ENCODE results near the gene TTC7B. TPM values are rescaled to one million over a fixed set of nuclear protein-coding genes. Genes with fewer than 3 reads are reported as not detected.
A peak's percentile ranks its signal among the peaks of the same experiment; 100 is the strongest.
"Not testable (repeated sequence)": the region's sequence is repeated elsewhere in the genome, so short reads cannot be mapped to it uniquely, and the experiment has no call there.

Gene TTC7B
- total RNA-seq, 2 experiments from 2014 or later: 1.2 to 1.3 TPM

- no peak for ATAC-seq (ENCODE audit: poor library complexity)
- intact Hi-C loops (cut with DNase I, micrococcal nuclease): no loop called here
Measured at GRCh38 chr14:90846511-90846910, 30.3 kb upstream of the TTC7B start.

GRCh38 chr14:90844321-90844720, 28.1 kb upstream of the TTC7B start:
- H3K9me3 ChIP-seq (ENCODE audit: control insufficient read depth in 1 of 2, insufficient read depth in 1 of 2, low read length in 2 of 2): no peaks in the 10 kb centered on the region
- H3K36me3 ChIP-seq (ENCODE audit: insufficient read depth, low read length): no peaks in the 10 kb centered on the region
- no peak for TF ChIP-seq CTCF (IDR thresholded peaks at IDR 0.05)
- DNase-seq (no peak), ATAC-seq (ENCODE audit: poor library complexity) (no peak)
- intact Hi-C loops (cut with DNase I, micrococcal nuclease): no loop called here
- Mint-ChIP-seq H3K36me3 (ENCODE audit: low read depth) (peaks cover 7% of the 10 kb centered on the region), H3K27me3 (no peaks in the 10 kb centered on the region), H3K9me3 (no peaks in the 10 kb centered on the region), H3K4me3 (no peak overlapping the region), H3K27ac (no peak overlapping the region), H3K4me1 (ENCODE audit: low read depth) (peaks cover 6% of the 10 kb centered on the region)
- no peaks in the 10 kb centered on the region for H3K4me1 ChIP-seq (ENCODE audit: insufficient read depth, low read length)
- POLR2A ChIA-PET: no interaction called here
- H3K27ac ChIP-seq (ENCODE audit: low read depth in 1 of 2, low read length in 2 of 2): no peak overlapping the region
- CTCF ChIA-PET: no interaction called here
- no peaks in the 10 kb centered on the region for H3K27me3 ChIP-seq (ENCODE audit: control insufficient read depth in 1 of 2, insufficient read depth in 2 of 2, low read length in 2 of 2)
- H3K4me3 ChIP-seq (ENCODE audit: low read length): no peak overlapping the region

More at GRCh38 chr14:90846511-90846910, 30.3 kb upstream of the TTC7B start:
- Mint-ChIP-seq H3K4me1 (ENCODE audit: low read depth) (peaks cover 6% of the 10 kb centered on the region), H3K36me3 (ENCODE audit: low read depth) (peaks cover 7% of the 10 kb centered on the region), H3K27me3 (no peaks in the 10 kb centered on the region), H3K9me3 (no peaks in the 10 kb centered on the region), H3K27ac (no peak overlapping the region), H3K4me3 (no peak overlapping the region)
- Histone ChIP-seq H3K4me1 (ENCODE audit: insufficient read depth, low read length) (no peaks in the 10 kb centered on the region), H3K36me3 (ENCODE audit: insufficient read depth, low read length) (no peaks in the 10 kb centered on the region), H3K27me3 (ENCODE audit: control insufficient read depth in 1 of 2, insufficient read depth in 2 of 2, low read length in 2 of 2) (no peaks in the 10 kb centered on the region), H3K9me3 (ENCODE audit: control insufficient read depth in 1 of 2, insufficient read depth in 1 of 2, low read length in 2 of 2) (no peaks in the 10 kb centered on the region), H3K27ac (ENCODE audit: low read depth in 1 of 2, low read length in 2 of 2) (no peak overlapping the region), H3K4me3 (ENCODE audit: low read length) (no peak overlapping the region)
- CTCF ChIA-PET: no interaction called here
- TF ChIP-seq CTCF (IDR thresholded peaks at IDR 0.05): no peak
- POLR2A ChIA-PET: no interaction called here
- DNase-seq: no peak

GRCh38 chr14:90842726-90843125, 26.5 kb upstream of the TTC7B start:
- intact Hi-C loops (cut with DNase I, micrococcal nuclease): no loop called here
- Mint-ChIP-seq H3K27me3 (no peaks in the 10 kb centered on the region), H3K4me1 (ENCODE audit: low read depth) (peaks cover 6% of the 10 kb centered on the region), H3K9me3 (no peaks in the 10 kb centered on the region), H3K4me3 (no peak overlapping the region), H3K27ac (no peak overlapping the region), H3K36me3 (ENCODE audit: low read depth) (peaks cover 3% of the 10 kb centered on the region)
- ChIA-PET POLR2A (no interaction called here), CTCF (no interaction called here)
- Histone ChIP-seq H3K4me1 (ENCODE audit: insufficient read depth, low read length) (no peaks in the 10 kb centered on the region), H3K27me3 (ENCODE audit: control insufficient read depth in 1 of 2, insufficient read depth in 2 of 2, low read length in 2 of 2) (no peaks in the 10 kb centered on the region), H3K4me3 (ENCODE audit: low read length) (no peak overlapping the region), H3K36me3 (ENCODE audit: insufficient read depth, low read length) (no peaks in the 10 kb centered on the region), H3K9me3 (ENCODE audit: control insufficient read depth in 1 of 2, insufficient read depth in 1 of 2, low read length in 2 of 2) (no peaks in the 10 kb centered on the region), H3K27ac (ENCODE audit: low read depth in 1 of 2, low read length in 2 of 2) (no peak overlapping the region)
- DNase-seq (peak in 2 of 14 experiments; percentile 12 to 25), ATAC-seq (ENCODE audit: poor library complexity) (peak; percentile 56)
- TF ChIP-seq CTCF (IDR thresholded peaks at IDR 0.05): no peak

- H3K36me3 Mint-ChIP-seq (ENCODE audit: low read depth); ATAC-seq (ENCODE audit: poor library complexity); POLR2A ChIA-PET; H3K4me3 Mint-ChIP-seq; H3K4me3 ChIP-seq (ENCODE audit: low read length); H3K9me3 ChIP-seq (ENCODE audit: control insufficient read depth in 1 of 2, insufficient read depth in 1 of 2, low read length in 2 of 2); H3K27me3 ChIP-seq (ENCODE audit: control insufficient read depth in 1 of 2, insufficient read depth in 2 of 2, low read length in 2 of 2); CTCF ChIA-PET; H3K27ac ChIP-seq (ENCODE audit: low read depth in 1 of 2, low read length in 2 of 2); intact Hi-C loops (cut with DNase I, micrococcal nuclease); H3K36me3 ChIP-seq (ENCODE audit: insufficient read depth, low read length); DNase-seq; H3K27me3 Mint-ChIP-seq; H3K9me3 Mint-ChIP-seq; H3K27ac Mint-ChIP-seq: not testable (repeated sequence)
- peaks cover 19% of the 10 kb centered on the region for H3K4me1 Mint-ChIP-seq (ENCODE audit: low read depth)
- H3K4me1 ChIP-seq (ENCODE audit: insufficient read depth, low read length): peaks cover 14% of the 10 kb centered on the region
Measured at GRCh38 chr14:90840667-90841066, 24.4 kb upstream of the TTC7B start.

All from CD4-positive, alpha-beta T cell (primary cell).